ENCODE data around the gene ANGPTL1.

ANGPTL1 gene

GRCh38 chr1:178869119-178869697, 1.7 kb downstream of the ANGPTL1 start (continued):
- TF ChIP-seq ZNF518A (tag by site-specific recombination; conservative IDR thresholded peaks at IDR 0.05; ENCODE audit: low read depth) (no peak), ZBTB8A (tag by site-specific recombination; IDR thresholded peaks at IDR 0.05) (no peak)

- TF ChIP-seq HOXA7 (CRISPR knock-in tag; IDR thresholded peaks at IDR 0.05; ENCODE audit: borderline replicate concordance) (no peak), ZNF514 (tag by site-specific recombination; IDR thresholded peaks at IDR 0.05) (no peak), ZNF529 (tag by site-specific recombination; IDR thresholded peaks at IDR 0.05; ENCODE audit: insufficient replicate concordance) (no peak), ZNF777 (tag by site-specific recombination; IDR thresholded peaks at IDR 0.05; ENCODE audit: borderline replicate concordance) (no peak), KLF7 (tag by site-specific recombination; IDR thresholded peaks at IDR 0.05; ENCODE audit: borderline replicate concordance) (no peak), ZNF366 (tag by site-specific recombination; conservative IDR thresholded peaks at IDR 0.05) (no peak), KLF10 (tag by site-specific recombination; IDR thresholded peaks at IDR 0.05) (no peak), ZNF621 (tag by site-specific recombination; IDR thresholded peaks at IDR 0.05) (no peak), ZNF791 (tag by site-specific recombination; IDR thresholded peaks at IDR 0.05) (no peak), SP3 (tag by site-specific recombination; IDR thresholded peaks at IDR 0.05) (no peak), SALL2 (tag by site-specific recombination; IDR thresholded peaks at IDR 0.05; ENCODE audit: borderline replicate concordance) (no peak), ZNF16 (tag by site-specific recombination; IDR thresholded peaks at IDR 0.05; ENCODE audit: low read depth) (no peak), SP7 (tag by site-specific recombination; IDR thresholded peaks at IDR 0.05) (no peak)
- Histone ChIP-seq H3K4me1 (ENCODE audit: control insufficient read depth, insufficient read depth, low read length) (peaks cover 16% of the 10 kb centered on the region), H3K36me3 (ENCODE audit: control insufficient read depth in 2 of 2, insufficient read depth in 1 of 2, low read length in 2 of 2) (no peaks in the 10 kb centered on the region), H3K9me3 (ENCODE audit: control insufficient read depth, insufficient read depth, low read depth, low read length) (no peaks in the 10 kb centered on the region), H3K27ac (ENCODE audit: extremely low read depth, low read depth, low read length) (no peak overlapping the region), H3K4me3 (ENCODE audit: low read depth, low read length) (no peak overlapping the region)
- CTCF ChIA-PET = interaction anchor here (1.0 kb wide), 1 partner anchor 136 kb away, joined by 3 read pairs; no protein-coding TSS in a partner anchor
- POLR2A ChIA-PET = no interaction called here
These were observed 2.2 kb downstream of the ANGPTL1 start for GRCh38 chr1:178868706-178869105.

- CTCF ChIA-PET = interaction anchor here (1.5 kb wide), 1 partner anchor 94 kb away, joined by 6 read pairs; no protein-coding TSS in a partner anchor
- no peaks in the 10 kb centered on the region for H3K9me3 ChIP-seq (ENCODE audit: control insufficient read depth, insufficient read depth, low read depth, low read length)
- no peak overlapping the region for H3K4me3 ChIP-seq (ENCODE audit: low read depth, low read length)
- no peak for TF ChIP-seq ZBTB48 (tag by site-specific recombination; IDR thresholded peaks at IDR 0.05)
- no peak for TF ChIP-seq ZNF701 (tag by site-specific recombination; IDR thresholded peaks at IDR 0.05)
- TF ChIP-seq ZNF280C (tag by site-specific recombination; IDR thresholded peaks at IDR 0.05) = no peak
- TF ChIP-seq ZNF449 (tag by site-specific recombination; IDR thresholded peaks at IDR 0.05) = no peak
- TF ChIP-seq ZNF600 (tag by site-specific recombination; IDR thresholded peaks at IDR 0.05) = no peak
- TF ChIP-seq ZNF416 (tag by site-specific recombination; IDR thresholded peaks at IDR 0.05) = no peak
- no peak for TF ChIP-seq ZNF654 (tag by site-specific recombination; IDR thresholded peaks at IDR 0.05; ENCODE audit: low read depth)
- no peak for TF ChIP-seq ZNF548 (tag by site-specific recombination; IDR thresholded peaks at IDR 0.05)
- no peak for TF ChIP-seq ZFP69B (tag by site-specific recombination; IDR thresholded peaks at IDR 0.05)
- TF ChIP-seq ZNF350 (tag by site-specific recombination; IDR thresholded peaks at IDR 0.05) = no peak
- no peaks in the 10 kb centered on the region for H3K36me3 ChIP-seq (ENCODE audit: control insufficient read depth in 2 of 2, insufficient read depth in 1 of 2, low read length in 2 of 2)
- H3K4me1 ChIP-seq (ENCODE audit: control insufficient read depth, insufficient read depth, low read length) = peaks cover 16% of the 10 kb centered on the region
- POLR2A ChIA-PET = interaction anchor here (0.6 kb wide), 1 partner anchor 1581 kb away, joined by 3 read pairs; no protein-coding TSS in a partner anchor
- H3K27ac ChIP-seq (ENCODE audit: extremely low read depth, low read depth, low read length) = no peak overlapping the region
These were observed 3.2 kb downstream of the ANGPTL1 start for GRCh38 chr1:178867670-178868069.

Measured in HEK293 (cell line).